ENCODE measurements around the gene NREP. TPM values are rescaled to one million over a fixed set of nuclear protein-coding genes. Genes with fewer than 3 reads are reported as not detected.

The NREP gene
- total RNA-seq, 1 donor from 2014 or later = 21.6 TPM

GRCh38 chr5:111707630-111708164 is 49.3 kb downstream of the NREP start:
- ATAC-seq (ENCODE audit: poor library complexity) (no peak), DNase-seq (no peak)
- intact Hi-C loops (cut with DNase I) = no loop called here

GRCh38 chr5:111706345-111706744 is 50.6 kb downstream of the NREP start:
- ATAC-seq (ENCODE audit: poor library complexity) (peak; percentile 91), DNase-seq (no peak)
- intact Hi-C loops (cut with DNase I) = no loop called here

GRCh38 chr5:111704452-111705085 is 52.4 kb downstream of the NREP start:
- ATAC-seq (ENCODE audit: poor library complexity) (no peak), DNase-seq (no peak)
- intact Hi-C loops (cut with DNase I) = no loop called here

- DNase-seq (no peak), ATAC-seq (ENCODE audit: poor library complexity) (no peak)
- intact Hi-C loops (cut with DNase I) = no loop called here
Measured at GRCh38 chr5:111703662-111704061, 53.3 kb downstream of the NREP start.

- intact Hi-C loops (cut with DNase I) = no loop called here
- DNase-seq = no peak
- ATAC-seq (ENCODE audit: poor library complexity) = no peak
Measured at GRCh38 chr5:111699976-111700375, 57.0 kb downstream of the NREP start.

GRCh38 chr5:111699324-111699723 is 57.7 kb downstream of the NREP start:
- DNase-seq = no peak
- ATAC-seq (ENCODE audit: poor library complexity) = no peak
- intact Hi-C loops (cut with DNase I) = no loop called here

- intact Hi-C loops (cut with DNase I) = no loop called here
- no peak for ATAC-seq (ENCODE audit: poor library complexity)
Measured at GRCh38 chr5:111697881-111698757, 58.9 kb downstream of the NREP start.

GRCh38 chr5:111697215-111697614 is 59.8 kb downstream of the NREP start:
- intact Hi-C loops (cut with DNase I) = no loop called here
- DNase-seq = no peak
- peak; percentile 38 for ATAC-seq (ENCODE audit: poor library complexity)

More at GRCh38 chr5:111697881-111698757, 58.9 kb downstream of the NREP start:
- no peak for DNase-seq

GRCh38 chr5:111695991-111696390 is 61.0 kb downstream of the NREP start:
- intact Hi-C loops (cut with DNase I) = no loop called here
- ATAC-seq (ENCODE audit: poor library complexity) = no peak
- DNase-seq = no peak

GRCh38 chr5:111694133-111694532 is 62.9 kb downstream of the NREP start:
- intact Hi-C loops (cut with DNase I) = no loop called here
- no peak for DNase-seq
- ATAC-seq (ENCODE audit: poor library complexity) = no peak

GRCh38 chr5:111691914-111692313 is 65.1 kb downstream of the NREP start:
- DNase-seq = no peak
- no peak for ATAC-seq (ENCODE audit: poor library complexity)
- intact Hi-C loops (cut with DNase I) = no loop called here

- no peak for DNase-seq
- ATAC-seq (ENCODE audit: poor library complexity) = no peak
- intact Hi-C loops (cut with DNase I) = no loop called here
Measured at GRCh38 chr5:111691508-111691907, 65.5 kb downstream of the NREP start.

GRCh38 chr5:111689357-111689935 is 67.5 kb downstream of the NREP start:
- ATAC-seq (ENCODE audit: poor library complexity) (no peak), DNase-seq (no peak)
- intact Hi-C loops (cut with DNase I) = no loop called here

GRCh38 chr5:111685969-111686368 is 71.0 kb downstream of the NREP start:
- ATAC-seq (ENCODE audit: poor library complexity) (no peak), DNase-seq (no peak)
- intact Hi-C loops (cut with DNase I) = no loop called here

- ATAC-seq (ENCODE audit: poor library complexity) = no peak
- no peak for DNase-seq
- intact Hi-C loops (cut with DNase I) = no loop called here
Measured at GRCh38 chr5:111682641-111683040, 74.4 kb downstream of the NREP start.

- DNase-seq = no peak
- no peak for ATAC-seq (ENCODE audit: poor library complexity)
- intact Hi-C loops (cut with DNase I) = no loop called here
Measured at GRCh38 chr5:111682121-111682520, 74.9 kb downstream of the NREP start.

- no peak for DNase-seq
Measured at GRCh38 chr5:111681414-111682120, 75.4 kb downstream of the NREP start.

GRCh38 chr5:111680737-111681413 is 76.1 kb downstream of the NREP start:
- intact Hi-C loops (cut with DNase I) = no loop called here
- peak; percentile 91 for ATAC-seq (ENCODE audit: poor library complexity)
- DNase-seq = no peak

More at GRCh38 chr5:111681414-111682120, 75.4 kb downstream of the NREP start:
- peak; percentile 48 for ATAC-seq (ENCODE audit: poor library complexity)
- intact Hi-C loops (cut with DNase I) = no loop called here

Data from Right ventricle myocardium superior (tissue), 1 donor.